Stomach smooth muscle (tissue), 2 donors: ENCODE measurements around the gene PDE5A.

ENCODE experiments used
- H3K27ac ChIP-seq: one replicate; pipeline ENCODE4 v1.7.0; 2013; ENCODE audit warnings: mild to moderate bottlenecking, low read length, inconsistent platforms
- H3K27me3 ChIP-seq, 2 donors: one replicate each; pipeline ENCODE4 v1.7.0; 2013; ENCODE audit warnings: low read length in 2 of 2; ENCODE audit not compliant: insufficient read depth in 2 of 2, control insufficient read depth in 1 of 2
- H3K36me3 ChIP-seq, 2 donors: one replicate each; pipeline ENCODE4 v1.7.0; 2013; ENCODE audit warnings: low read length in 2 of 2; ENCODE audit not compliant: control insufficient read depth in 2 of 2, insufficient read depth in 2 of 2
- H3K4me1 ChIP-seq: one replicate; pipeline ENCODE4 v1.7.0; 2013; ENCODE audit warnings: low read length; ENCODE audit not compliant: control insufficient read depth, insufficient read depth
- H3K4me3 ChIP-seq, 2 donors: one replicate each; pipeline ENCODE4 v1.7.0; 2013; ENCODE audit warnings: low read length in 2 of 2
- H3K9ac ChIP-seq, 2 donors: one replicate each; pipeline ENCODE4 v1.7.0; 2013; ENCODE audit warnings: low read length in 2 of 2, mild to moderate bottlenecking in 1 of 2
- H3K9me3 ChIP-seq, 2 donors: one replicate each; pipeline ENCODE4 v1.7.0; 2013; ENCODE audit warnings: low read length in 2 of 2; ENCODE audit not compliant: control insufficient read depth in 2 of 2
- donor health status: healthy.
- donor health status: Pancreatic carcinoma.

Gene PDE5A

DNA sequence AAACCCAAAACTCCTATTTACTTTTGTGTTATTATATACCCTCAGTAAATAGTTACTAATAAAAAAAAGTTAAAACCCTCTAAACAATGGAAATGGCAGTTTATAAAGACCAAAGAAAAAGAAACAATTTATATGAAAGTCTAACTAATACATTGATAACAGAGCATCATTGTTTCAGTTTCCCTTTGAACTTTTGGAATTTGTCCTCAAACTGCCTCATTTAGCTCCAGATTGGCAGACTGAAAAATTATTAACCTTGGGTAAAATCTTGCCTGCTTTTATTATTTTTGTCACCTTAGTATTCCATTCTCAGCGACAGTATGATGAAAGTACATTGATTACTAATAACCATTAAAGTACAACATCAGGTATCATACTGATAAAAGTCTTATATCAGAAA lies 124.0 kb downstream of the PDE5A start:
- Histone ChIP-seq H3K9ac (no peak overlapping the region), H3K4me3 (no peak overlapping the region), H3K27ac (no peak overlapping the region), H3K27me3 (no peaks in the 10 kb centered on the region), H3K9me3 (no peaks in the 10 kb centered on the region), H3K4me1 (no peaks in the 10 kb centered on the region), H3K36me3 (peaks cover 27 to 30% of the 10 kb centered on the region in 2 donors)

DNA sequence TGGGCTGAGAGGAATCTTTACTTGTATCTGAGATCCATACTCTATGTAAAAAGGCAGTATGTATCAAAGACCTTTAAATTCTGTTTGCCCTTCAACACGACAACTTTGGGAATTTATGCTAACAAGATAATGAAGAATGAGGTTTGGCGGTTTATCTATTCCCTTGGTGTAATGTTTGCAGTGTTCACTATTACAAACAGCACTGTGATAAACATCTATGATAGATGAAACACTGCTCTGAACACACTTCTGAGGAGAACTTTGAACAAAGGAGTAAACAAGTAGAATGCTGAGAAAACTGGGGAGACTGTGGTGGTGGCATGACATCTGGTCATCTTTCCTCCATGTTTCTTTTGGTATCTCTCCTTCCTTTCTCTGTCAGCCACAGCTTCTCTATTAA lies 126.9 kb downstream of the PDE5A start:
- H3K27ac ChIP-seq = no peak overlapping the region
- no peaks in the 10 kb centered on the region for H3K27me3 ChIP-seq
- peaks cover 33 to 36% of the 10 kb centered on the region in 2 donors for H3K36me3 ChIP-seq
- H3K4me3 ChIP-seq = no peak overlapping the region
- H3K9ac ChIP-seq = no peak overlapping the region
- H3K9me3 ChIP-seq = no peaks in the 10 kb centered on the region
- H3K4me1 ChIP-seq = peaks cover 10% of the 10 kb centered on the region

DNA sequence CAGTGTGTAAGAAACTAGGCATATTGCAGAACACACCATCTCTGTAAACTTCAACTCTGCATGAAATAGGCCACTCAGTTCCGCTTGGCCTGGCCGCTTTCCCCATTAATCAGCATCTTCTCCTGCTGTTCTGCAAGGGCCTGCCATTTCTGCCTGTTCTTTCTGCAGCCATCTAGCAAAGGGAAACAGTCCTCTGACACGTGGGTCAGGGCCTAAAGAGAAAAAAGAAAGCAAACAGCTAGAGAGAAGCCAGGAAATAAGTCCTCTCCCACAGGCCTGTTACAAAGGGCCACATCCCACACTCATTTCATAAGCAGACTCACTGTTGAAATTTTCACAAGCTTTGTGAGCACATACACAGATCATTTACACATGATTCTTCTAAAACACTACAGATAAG lies 130.1 kb downstream of the PDE5A start:
- Histone ChIP-seq H3K9me3 (no peaks in the 10 kb centered on the region), H3K27ac (peak overlapping the region; percentile 42), H3K4me3 (no peak overlapping the region), H3K27me3 (no peaks in the 10 kb centered on the region), H3K4me1 (peaks cover 10% of the 10 kb centered on the region), H3K9ac (peak overlapping the region in 1 of 2 donors; percentile 37), H3K36me3 (peaks cover 29 to 37% of the 10 kb centered on the region in 2 donors)

DNA sequence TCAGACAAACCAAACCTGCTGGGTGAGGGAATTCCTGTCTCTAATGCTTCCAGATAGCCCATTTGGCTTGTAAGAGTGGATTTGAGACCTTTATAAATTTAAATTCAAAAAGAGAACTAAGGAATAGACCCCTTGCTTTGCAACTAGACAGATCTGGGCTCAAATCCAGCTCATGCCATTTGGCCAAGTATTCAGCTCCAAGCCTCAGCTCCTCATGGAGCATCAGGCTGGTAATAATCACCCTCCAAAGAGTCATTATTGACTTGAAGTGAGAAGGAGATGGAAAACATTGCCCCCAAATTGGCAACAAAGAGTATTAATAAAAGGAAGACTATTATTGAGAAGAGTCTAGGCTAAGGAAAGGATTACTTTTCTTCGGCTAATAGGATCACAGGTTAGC lies 134.7 kb downstream of the PDE5A start:
- no peak overlapping the region for H3K9ac ChIP-seq
- H3K4me3 ChIP-seq = no peak overlapping the region

DNA sequence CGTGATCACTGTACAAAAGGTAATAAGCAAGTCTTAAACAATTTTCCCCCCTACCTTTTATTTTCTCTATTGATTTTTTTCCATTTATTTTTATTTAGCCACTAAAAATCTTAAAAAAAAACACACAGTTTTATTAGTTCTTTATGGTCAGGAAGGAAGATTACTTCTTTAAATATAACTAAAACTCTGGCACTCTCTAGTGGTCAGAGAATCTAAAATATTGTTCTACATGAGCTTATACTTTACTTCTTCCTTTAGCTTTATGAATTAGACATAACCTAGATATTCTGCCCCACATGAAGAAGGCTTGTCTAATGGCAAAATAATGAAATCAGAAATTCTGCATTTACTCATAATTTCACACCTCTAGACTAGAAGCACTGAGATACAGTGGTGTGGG lies 135.2 kb downstream of the PDE5A start:
- peaks cover 6 to 11% of the 10 kb centered on the region in 2 donors for H3K36me3 ChIP-seq

More for the DNA sequence above, 134.7 kb downstream of the PDE5A start:
- no peaks in the 10 kb centered on the region for H3K27me3 ChIP-seq
- H3K27ac ChIP-seq = no peak overlapping the region
- H3K4me1 ChIP-seq = peaks cover 8% of the 10 kb centered on the region
- H3K9me3 ChIP-seq = no peaks in the 10 kb centered on the region
- peaks cover 11 to 15% of the 10 kb centered on the region in 2 donors for H3K36me3 ChIP-seq

DNA sequence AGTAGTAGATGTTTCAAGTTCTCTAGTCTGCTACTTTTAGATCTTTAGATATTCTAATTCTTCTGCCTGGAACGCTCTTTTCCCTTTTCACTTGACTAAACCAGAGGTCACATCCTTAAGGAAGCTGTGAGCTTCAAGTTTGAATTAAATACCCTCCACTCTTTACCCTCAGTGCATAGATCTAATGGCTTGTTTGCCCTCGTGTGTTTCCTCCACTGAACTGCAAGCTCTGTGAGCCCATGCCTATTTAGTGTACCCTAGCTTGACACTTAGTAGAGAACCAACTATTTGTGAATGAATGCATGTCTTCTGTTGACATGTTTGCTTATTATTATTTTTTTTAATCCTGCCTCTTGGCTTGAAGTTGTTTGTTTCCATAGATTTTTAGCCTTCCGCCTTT lies 138.3 kb downstream of the PDE5A start:
- Histone ChIP-seq H3K9ac (no peak overlapping the region), H3K36me3 (peaks cover 0 to 5% of the 10 kb centered on the region in 2 donors), H3K9me3 (no peaks in the 10 kb centered on the region), H3K4me3 (no peak overlapping the region), H3K4me1 (no peaks in the 10 kb centered on the region), H3K27me3 (no peaks in the 10 kb centered on the region), H3K27ac (no peak overlapping the region)

More for the DNA sequence above, 135.2 kb downstream of the PDE5A start:
- Histone ChIP-seq H3K4me3 (no peak overlapping the region), H3K4me1 (peaks cover 3% of the 10 kb centered on the region), H3K9me3 (no peaks in the 10 kb centered on the region), H3K9ac (no peak overlapping the region), H3K27me3 (no peaks in the 10 kb centered on the region), H3K27ac (no peak overlapping the region)

DNA sequence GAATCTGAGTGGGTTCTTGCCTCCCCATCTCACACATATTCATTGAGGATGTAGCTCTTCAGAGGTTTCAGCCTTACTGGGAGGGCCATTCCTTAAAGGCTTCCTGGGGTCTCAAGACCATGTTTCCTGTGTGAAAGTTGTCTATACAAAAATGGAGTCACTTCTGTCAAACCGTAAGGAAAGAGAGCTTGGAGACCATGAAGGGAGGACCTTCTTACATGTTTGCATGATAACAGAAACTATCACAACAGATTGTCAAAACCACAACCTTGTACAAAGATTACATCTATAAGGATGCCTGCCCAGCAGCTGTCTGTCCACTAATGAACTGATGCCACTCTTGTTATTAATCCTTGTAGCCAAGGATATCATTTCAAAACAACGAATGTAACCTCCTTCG lies 139.3 kb downstream of the PDE5A start:
- H3K9ac ChIP-seq = no peak overlapping the region
- H3K27me3 ChIP-seq = no peaks in the 10 kb centered on the region
- no peak overlapping the region for H3K4me3 ChIP-seq
- no peaks in the 10 kb centered on the region for H3K9me3 ChIP-seq
- no peaks in the 10 kb centered on the region for H3K4me1 ChIP-seq
- no peak overlapping the region for H3K27ac ChIP-seq
- H3K36me3 ChIP-seq = no peaks in the 10 kb centered on the region

DNA sequence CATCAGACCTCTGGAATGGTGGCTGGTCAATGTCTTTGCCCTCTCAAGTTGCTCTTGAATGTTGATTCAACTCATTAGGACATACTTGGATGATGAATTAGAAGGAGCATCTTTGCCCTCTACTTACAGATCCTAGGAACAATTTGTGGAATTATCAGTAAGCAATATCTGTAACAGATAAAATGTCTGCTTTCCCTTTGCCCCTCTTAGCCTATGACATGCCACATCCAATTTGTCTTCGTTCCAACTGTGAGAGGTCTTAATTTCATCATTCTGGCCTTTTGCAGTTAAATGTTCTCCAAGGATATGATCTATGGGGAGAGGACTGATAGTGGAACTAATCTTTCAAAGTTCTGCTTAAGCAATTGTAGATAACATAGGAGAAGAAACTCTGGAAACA lies 148.3 kb downstream of the PDE5A start:
- Histone ChIP-seq H3K4me3 (no peak overlapping the region), H3K36me3 (peaks cover 10 to 13% of the 10 kb centered on the region in 2 donors), H3K9ac (no peak overlapping the region), H3K9me3 (no peaks in the 10 kb centered on the region), H3K27me3 (no peaks in the 10 kb centered on the region), H3K27ac (no peak overlapping the region), H3K4me1 (no peaks in the 10 kb centered on the region)

DNA sequence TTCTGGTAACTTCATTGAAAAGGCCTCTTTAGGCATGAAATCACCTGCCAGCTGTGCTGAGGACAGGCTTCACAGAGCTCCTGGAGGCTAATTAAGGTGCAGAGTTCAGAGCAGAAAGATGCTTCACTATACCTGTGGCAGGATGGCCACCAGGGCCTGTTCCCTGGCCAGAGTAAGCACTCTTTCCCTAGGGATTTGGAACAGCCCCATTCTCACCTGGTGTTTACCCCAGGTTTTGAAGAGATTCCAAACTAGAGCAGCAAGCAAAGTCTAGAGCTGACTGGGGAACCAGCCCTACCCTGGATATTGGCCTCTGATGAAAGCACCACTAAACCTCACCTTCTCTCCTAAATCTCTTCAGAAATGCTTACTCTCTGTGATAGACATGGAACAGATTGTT lies 148.8 kb downstream of the PDE5A start:
- Histone ChIP-seq H3K4me3 (no peak overlapping the region), H3K27ac (no peak overlapping the region), H3K27me3 (no peaks in the 10 kb centered on the region), H3K9me3 (no peaks in the 10 kb centered on the region), H3K9ac (no peak overlapping the region), H3K36me3 (peaks cover 10 to 13% of the 10 kb centered on the region in 2 donors), H3K4me1 (no peaks in the 10 kb centered on the region)

DNA sequence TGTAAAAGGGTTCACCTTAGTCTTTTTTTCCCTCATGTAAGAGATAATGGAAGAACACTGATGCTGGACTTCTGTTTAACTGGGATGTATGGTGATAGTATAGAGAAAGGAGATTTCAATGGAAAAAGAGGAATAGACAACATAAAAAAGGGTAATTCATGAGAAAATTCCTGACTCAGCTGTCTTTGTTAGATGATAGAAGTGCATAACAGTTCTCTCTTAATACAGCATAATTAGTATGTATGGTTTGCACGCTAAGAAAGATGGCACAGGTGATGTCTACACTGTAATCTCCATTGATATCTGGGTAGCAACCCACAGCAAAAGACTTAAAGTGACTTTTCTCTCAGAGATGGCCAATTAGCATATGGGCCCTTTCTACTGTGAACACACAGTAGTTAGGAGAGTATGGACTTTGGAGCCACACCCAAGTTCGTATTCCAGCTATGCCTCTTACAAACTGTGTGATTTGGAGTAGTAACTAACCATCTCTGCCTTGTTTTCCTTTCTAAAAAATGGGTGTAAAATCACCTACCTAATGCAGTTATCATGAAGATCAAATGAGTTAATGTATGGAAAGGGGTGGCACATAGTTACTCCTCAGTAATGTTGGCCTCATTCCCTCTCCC lies 149.3 kb downstream of the PDE5A start:
- Histone ChIP-seq H3K9me3 (no peaks in the 10 kb centered on the region), H3K4me1 (no peaks in the 10 kb centered on the region), H3K9ac (no peak overlapping the region), H3K27ac (no peak overlapping the region), H3K4me3 (no peak overlapping the region), H3K36me3 (peaks cover 10 to 13% of the 10 kb centered on the region in 2 donors), H3K27me3 (no peaks in the 10 kb centered on the region)

DNA sequence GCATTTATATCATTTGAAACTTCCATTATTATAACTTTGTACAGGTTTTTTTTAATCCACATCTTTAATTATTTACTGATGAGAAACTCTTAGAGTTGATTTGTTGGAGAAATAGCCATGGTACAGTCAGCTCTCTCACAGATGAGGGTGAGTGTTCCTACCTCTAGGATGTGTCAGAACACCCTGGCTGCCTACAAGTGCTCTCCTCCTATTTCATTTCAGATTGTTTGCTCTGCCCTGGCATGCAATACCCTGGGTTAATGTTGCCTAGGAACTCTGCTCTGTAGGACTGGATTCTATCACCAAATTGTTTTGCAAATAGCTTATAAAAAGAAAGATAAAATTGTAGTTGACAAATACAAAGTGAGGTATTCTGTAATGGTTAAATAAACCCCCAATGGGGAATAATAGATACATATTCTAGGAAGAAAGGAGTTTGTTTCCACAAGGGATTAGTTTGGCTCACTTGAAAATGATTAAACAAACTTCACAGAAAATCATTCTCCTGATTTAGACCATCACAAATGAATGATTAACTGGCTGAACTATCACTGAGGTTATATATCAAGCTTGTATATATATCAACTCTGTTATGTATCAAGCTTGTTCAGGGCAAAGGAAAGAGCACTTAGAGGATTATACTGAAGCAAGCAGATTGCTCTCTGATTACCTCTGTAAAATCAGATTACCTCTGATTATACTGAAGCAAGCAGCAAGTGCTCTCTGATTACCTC lies 150.0 kb downstream of the PDE5A start:
- Histone ChIP-seq H3K36me3 (peaks cover 10 to 13% of the 10 kb centered on the region in 2 donors), H3K27ac (no peak overlapping the region), H3K9ac (no peak overlapping the region), H3K27me3 (no peaks in the 10 kb centered on the region), H3K9me3 (no peaks in the 10 kb centered on the region), H3K4me3 (no peak overlapping the region), H3K4me1 (no peaks in the 10 kb centered on the region)
